ENCODE measurements around the gene VEGFC.

GRCh38 chr4:176841711-176842112 lies 49.0 kb upstream of the VEGFC start:
- TF ChIP-seq CTCF (optimal IDR thresholded peaks at IDR 0.05 in 1 of 3, IDR thresholded peaks at IDR 0.05 in 1 of 3, conservative IDR thresholded peaks at IDR 0.05 in 1 of 3; ENCODE audit: extremely low read depth in 1 of 3, insufficient read depth in 2 of 3, low read length in 3 of 3) (no peak), EZH2 (IDR thresholded peaks at IDR 0.05; ENCODE audit: low read length) (no peak)

Measured in keratinocyte (primary cell).